Activated T-cell treated with anti-CD3 and anti-CD28 coated beads, Interleukin-2, amount 50 U/mL, for 48 hours (primary cell): ENCODE data around the gene PCNX4.

ENCODE experiments used
- DNase-seq, 2 experiments: peaks; one replicate each; pipeline ENCODE4 v3.0.0-alpha.2; 2020

The PCNX4 gene

DNA sequence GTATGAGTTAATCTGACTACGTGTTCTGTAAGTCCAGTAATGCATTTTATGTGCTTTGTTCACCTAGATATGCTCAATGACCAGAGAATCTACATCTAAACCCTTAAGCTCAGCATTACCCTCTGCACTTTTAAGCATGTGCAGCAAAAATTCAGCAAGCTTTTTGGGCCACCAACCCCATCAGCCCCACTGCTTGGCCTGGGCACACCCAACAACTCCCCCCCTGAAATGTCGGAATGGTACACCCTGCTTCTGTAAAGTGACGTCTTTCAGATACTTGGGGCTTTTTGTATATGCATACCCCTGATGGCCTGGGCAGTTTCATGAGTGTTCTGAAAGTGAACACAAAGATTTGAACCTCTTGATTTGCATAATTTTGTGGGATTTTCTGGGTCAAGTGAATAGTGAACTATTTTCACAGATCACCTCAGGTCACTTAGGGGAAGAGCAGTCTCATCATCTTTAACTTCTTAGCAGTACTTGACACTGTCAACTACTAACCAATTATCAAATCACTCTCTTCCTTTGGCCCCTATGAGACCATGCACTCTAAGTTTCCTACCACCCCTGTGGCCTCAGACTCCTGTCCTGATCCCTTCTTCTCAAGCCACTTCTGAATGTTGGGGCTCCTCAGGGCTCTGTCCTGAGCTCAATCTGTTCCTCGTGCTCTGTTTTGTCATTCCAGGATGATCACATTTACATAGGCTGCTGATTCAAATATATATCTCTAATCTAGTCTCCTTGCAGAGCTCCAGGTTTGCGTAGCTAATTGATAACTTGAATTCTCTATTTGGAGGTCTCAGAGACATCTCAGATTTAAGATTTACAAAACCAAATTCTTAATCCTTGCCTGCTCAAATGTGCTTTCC is 121.0 kb downstream of the PCNX4 start:
- DNase-seq, result no peak

DNA sequence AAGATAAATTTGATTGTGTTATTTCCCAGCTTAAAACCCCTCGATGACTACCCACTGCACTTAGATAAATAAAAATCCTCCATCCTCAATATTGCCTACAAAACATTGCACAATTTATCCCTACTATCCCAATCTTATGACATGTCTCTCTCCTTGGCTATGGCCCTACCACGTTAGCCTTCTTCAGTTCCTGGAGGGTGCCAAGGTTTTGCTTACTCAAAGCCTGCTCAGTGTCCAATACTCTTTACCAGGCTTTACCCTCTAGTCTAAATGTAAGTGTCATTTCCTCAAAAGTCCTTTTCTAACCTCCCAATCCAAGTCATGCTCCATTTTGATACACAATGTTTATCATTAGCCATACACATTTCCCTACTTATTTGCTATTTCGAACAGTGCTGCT is 122.3 kb downstream of the PCNX4 start:
- no peak for DNase-seq

DNA sequence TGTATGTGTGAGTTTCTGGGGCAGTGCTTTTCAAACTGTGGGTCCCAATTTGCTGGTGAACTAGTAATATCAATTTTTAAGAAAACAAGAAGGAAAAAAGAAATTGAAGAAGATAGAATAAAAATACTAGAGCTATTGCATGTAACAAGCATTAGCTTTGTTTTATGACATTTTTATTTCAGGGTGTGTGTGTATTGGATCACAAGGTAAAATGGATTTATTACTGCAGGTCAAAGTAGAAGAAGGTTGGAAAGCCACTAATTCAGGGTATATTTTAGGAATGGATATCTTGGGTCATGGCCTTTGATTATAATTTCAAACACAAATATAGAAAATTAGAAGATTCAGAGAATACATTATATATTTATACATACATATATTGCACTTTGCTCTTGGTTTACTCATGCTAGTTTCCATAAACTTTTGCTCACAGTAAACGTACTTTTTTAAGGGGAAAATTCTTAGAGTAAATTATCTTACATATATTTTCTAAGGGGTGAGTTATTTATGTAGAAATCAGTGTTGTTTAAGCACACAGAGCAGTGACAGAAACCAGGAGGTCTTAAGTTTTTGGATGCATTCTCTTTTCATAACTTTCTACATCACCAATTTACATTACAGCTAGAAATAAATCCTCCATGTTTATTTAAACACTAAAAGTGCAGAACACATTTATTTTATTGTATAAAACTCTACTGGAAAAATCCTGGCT is 122.8 kb downstream of the PCNX4 start:
- DNase-seq, result no peak

- no peak for DNase-seq
Observed at GRCh38 chr14:60215127-60215444, 123.4 kb downstream of the PCNX4 start.

DNA sequence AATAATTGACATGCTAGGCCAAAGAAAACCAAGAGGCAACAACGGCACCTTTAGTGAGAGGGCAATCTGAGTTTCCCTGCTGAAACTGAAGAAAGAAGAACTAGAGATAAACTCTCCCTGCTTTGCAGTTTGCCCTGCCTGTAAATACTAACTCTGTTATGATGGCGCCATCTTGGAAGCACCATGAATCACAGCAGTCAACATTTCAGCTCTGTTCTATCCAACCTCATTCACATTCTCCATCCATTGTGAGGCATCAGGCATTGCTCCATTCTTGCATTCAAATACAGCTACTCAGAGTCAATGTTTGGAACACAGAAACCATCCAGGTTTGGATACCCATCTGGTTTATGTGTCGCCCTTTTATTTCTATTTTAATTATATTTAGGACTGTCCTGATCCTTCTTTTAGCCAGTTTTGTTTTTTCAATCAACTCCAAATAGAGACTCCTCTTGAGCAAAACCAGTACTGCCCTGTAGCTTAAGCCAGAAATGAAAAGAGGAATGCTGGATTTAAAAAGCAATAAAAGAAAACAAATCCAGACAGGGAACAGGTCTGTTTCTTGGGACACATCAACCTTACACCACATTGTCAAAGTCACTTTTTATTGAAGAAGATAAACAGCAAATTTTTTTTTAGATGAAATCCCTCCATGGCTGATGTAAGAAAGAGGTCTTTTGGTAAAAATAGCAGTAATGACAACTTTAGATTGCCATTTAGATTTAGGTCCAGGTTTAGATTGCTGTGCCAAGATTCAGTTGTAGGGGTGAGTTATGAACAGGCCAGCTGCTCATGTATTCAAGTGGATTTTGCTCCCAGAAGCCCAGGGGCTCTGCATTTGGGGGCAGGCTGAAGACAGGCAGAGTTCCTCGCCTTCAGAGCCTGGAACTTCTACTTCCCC is 124.0 kb downstream of the PCNX4 start:
- DNase-seq, result no peak

GRCh38 chr14:60217713-60218112 is 126.0 kb downstream of the PCNX4 start:
- no peak for DNase-seq
